IMR-90 (cell line): ENCODE data around the gene TECTA. TPM values are rescaled to one million over a fixed set of nuclear protein-coding genes. Genes with fewer than 3 reads are reported as not detected.

Experiments used
- ATAC-seq: fragments of 200-7000 bp; cut with Tn5 transposase; 2 replicates; pipeline ENCODE4 v1.9.1; 2020; ENCODE audit warnings: low read depth, mild to moderate bottlenecking, moderate library complexity
- BruUV-seq: library from RNA; stranded (reverse); fragments of 400-500 nt; replicated peaks from 2 replicates; lab custom pipeline; 2021; lab: Mats Ljungman, UMichigan
- CTCF ChIA-PET: fragments of 300-600 bp; formaldehyde crosslinking; extraction: SDS; loops from one replicate; lab custom pipeline; 2021; ENCODE audit warnings: antibody characterized with exemption; lab: Yijun Ruan, JAX
- POLR2A ChIA-PET: fragments of 300-600 bp; sonication (Branson Sonifier 250); formaldehyde crosslinking; loops from one replicate; lab custom pipeline; 2022; ENCODE audit warnings: antibody characterized with exemption; ENCODE audit not compliant: unreplicated experiment; lab: Charles Lee
- DNase-seq: peaks from one replicate; pipeline ENCODE4 v3.0.0; 2013
- H2AFZ ChIP-seq: replicated peaks from 2 replicates; pipeline ENCODE3; 2013; ENCODE audit warnings: low read length, mild to moderate bottlenecking; ENCODE audit not compliant: poor library complexity
- H2AK5ac ChIP-seq: 2 replicates; pipeline ENCODE4 v1.6.1; 2013; ENCODE audit warnings: low read depth, low read length, inconsistent platforms
- H2AK9ac ChIP-seq: replicated peaks from 2 replicates; pipeline ENCODE3; 2013; ENCODE audit warnings: mild to moderate bottlenecking, low read depth, low read length, moderate library complexity; ENCODE audit not compliant: poor library complexity
- H2BK120ac ChIP-seq: 2 replicates; pipeline ENCODE4 v1.6.1; 2013; ENCODE audit warnings: low read depth, low read length, inconsistent platforms
- H2BK15ac ChIP-seq: 3 replicates; pipeline ENCODE4 v1.6.1; 2013; ENCODE audit warnings: low read depth, low read length, inconsistent platforms
- H2BK20ac ChIP-seq: 2 replicates; pipeline ENCODE4 v1.6.1; 2013; ENCODE audit warnings: low read depth, mild to moderate bottlenecking, inconsistent platforms, low read length, moderate library complexity
- H2BK5ac ChIP-seq: 2 replicates; pipeline ENCODE4 v1.6.1; 2013; ENCODE audit warnings: mild to moderate bottlenecking, low read depth, low read length, inconsistent platforms; ENCODE audit not compliant: poor library complexity, severe bottlenecking
- H3K14ac ChIP-seq: replicated peaks from 2 replicates; pipeline ENCODE4 v1.6.1; 2013; ENCODE audit warnings: low read depth, low read length, inconsistent platforms
- H3K18ac ChIP-seq: 2 replicates; pipeline ENCODE4 v1.6.1; 2013; ENCODE audit warnings: low read depth, low read length, control low read depth
- H3K23ac ChIP-seq: 2 replicates; pipeline ENCODE4 v1.6.1; 2013; ENCODE audit warnings: low read depth, low read length, inconsistent platforms
- H3K27ac ChIP-seq: 2 replicates; pipeline ENCODE4 v1.5.1; 2013; ENCODE audit warnings: mild to moderate bottlenecking, control low read depth, low read length; ENCODE audit not compliant: insufficient read depth
- H3K27me3 ChIP-seq: 2 replicates; pipeline ENCODE4 v1.6.1; 2013; ENCODE audit warnings: low read length; ENCODE audit not compliant: control insufficient read depth, insufficient read depth
- H3K36me3 ChIP-seq: 2 replicates; pipeline ENCODE4 v1.6.1; 2013; ENCODE audit warnings: low read length, mixed read lengths; ENCODE audit not compliant: control insufficient read depth, insufficient read depth
- H3K4ac ChIP-seq: 2 replicates; pipeline ENCODE4 v1.6.1; 2013; ENCODE audit warnings: low read depth, low read length, inconsistent platforms
- H3K4me1 ChIP-seq: 2 replicates; pipeline ENCODE4 v1.6.1; 2013; ENCODE audit warnings: low read length, mixed read lengths; ENCODE audit not compliant: control insufficient read depth, insufficient read depth
- H3K4me2 ChIP-seq: 2 replicates; pipeline ENCODE4 v1.6.1; 2013; ENCODE audit warnings: low read depth, mild to moderate bottlenecking, control low read depth, low read length, moderate library complexity
- H3K4me3 ChIP-seq: 2 replicates; pipeline ENCODE4 v1.5.1; 2013; ENCODE audit warnings: low read depth, mild to moderate bottlenecking, control low read depth, low read length, moderate library complexity; ENCODE audit not compliant: insufficient read depth
- H3K56ac ChIP-seq: 2 replicates; pipeline ENCODE4 v1.6.1; 2013; ENCODE audit warnings: low read length, inconsistent platforms; ENCODE audit not compliant: insufficient read depth; ENCODE audit errors: extremely low read depth
- H3K79me1 ChIP-seq, 2 experiments: 2 replicates each; pipeline ENCODE4 v1.6.1; 2013; ENCODE audit warnings: low read length in 2 of 2, inconsistent platforms in 1 of 2, low read depth in 1 of 2
- H3K9ac ChIP-seq: 2 replicates; pipeline ENCODE4 v1.6.1; 2013; ENCODE audit warnings: low read depth, low read length, control low read depth
- H3K9me1 ChIP-seq: 2 replicates; pipeline ENCODE4 v1.6.1; 2013; ENCODE audit warnings: low read length, inconsistent platforms; ENCODE audit not compliant: insufficient read depth
- H3K9me3 ChIP-seq: 2 replicates; pipeline ENCODE4 v1.6.1; 2013; ENCODE audit warnings: low read length; ENCODE audit not compliant: control insufficient read depth, insufficient read depth
- H4K20me1 ChIP-seq: 2 replicates; pipeline ENCODE4 v1.6.1; 2013; ENCODE audit warnings: low read length, inconsistent platforms; ENCODE audit not compliant: insufficient read depth
- H4K5ac ChIP-seq: 2 replicates; pipeline ENCODE4 v1.6.1; 2013; ENCODE audit warnings: mild to moderate bottlenecking, low read depth, low read length, control low read depth
- H4K8ac ChIP-seq, 2 experiments: 2 replicates each; pipeline ENCODE4 v1.6.1; 2013; ENCODE audit warnings: low read depth in 2 of 2, low read length in 2 of 2, control low read depth in 1 of 2, inconsistent platforms in 1 of 2
- H4K91ac ChIP-seq: 2 replicates; pipeline ENCODE4 v1.6.1; 2013; ENCODE audit warnings: low read depth, low read length, inconsistent platforms; ENCODE audit not compliant: insufficient read depth
- CEBPB ChIP-seq: IDR thresholded peaks from 2 replicates; pipeline ENCODE4 v1.6.1; 2012; ENCODE audit warnings: low read depth, low read length, improper control_type of control experiment
- CHD1 ChIP-seq: IDR thresholded peaks from 2 replicates; pipeline ENCODE4 v1.6.1; 2012; ENCODE audit warnings: low read depth, low read length, improper control_type of control experiment
- FOS ChIP-seq: fragments of 150-350 bp; IDR thresholded peaks from 2 replicates; pipeline ENCODE4 v1.6.1; 2016; ENCODE audit warnings: low read depth, low read length
- MAZ ChIP-seq: IDR thresholded peaks from 2 replicates; pipeline ENCODE4 v1.6.1; 2012; ENCODE audit warnings: low read depth, mild to moderate bottlenecking, low read length, improper control_type of control experiment, moderate library complexity, borderline replicate concordance
- MXI1 ChIP-seq: IDR thresholded peaks from 2 replicates; pipeline ENCODE4 v1.6.1; 2012; ENCODE audit warnings: low read depth, mild to moderate bottlenecking, low read length, moderate library complexity, borderline replicate concordance
- RCOR1 ChIP-seq: IDR thresholded peaks from 2 replicates; pipeline ENCODE4 v1.6.1; 2012; ENCODE audit warnings: mild to moderate bottlenecking, low read length, improper control_type of control experiment; ENCODE audit not compliant: insufficient replicate concordance
- WGBS, 2 experiments: methylation state at CpG; one replicate each; pipeline versions ENCODE4 v1.1.5 to v1.1.7; 2013; ENCODE audit warnings: missing lambda C conversion rate in 2 of 2; ENCODE audit not compliant: insufficient read length in 1 of 2; ENCODE audit errors: extremely low coverage in 2 of 2; 5-methylcytosine and 5-hydroxymethylcytosine counted together
- dilution Hi-C: fragments of 300-500 bp; cut with HindIII; formaldehyde crosslinking; loops from one replicate; pipeline ENCODE4 v1.14.3; 2018; ENCODE audit warnings: low sequenced_read_pairs; ENCODE audit not compliant: unreplicated experiment
- in situ Hi-C: fragments of 300-500 bp; cut with MboI; formaldehyde crosslinking; loops from 3 replicates; pipeline ENCODE4 v1.14.3; 2019; ENCODE audit warnings: low sequenced_read_pairs, inconsistent platforms, mixed read lengths
- intact Hi-C: fragments of 100-400 bp; cut with micrococcal nuclease; formaldehyde crosslinking; loops from 2 replicates; pipeline ENCODE4 v1.10.0; 2022
- polyA plus RNA-seq, 3 experiments: library from polyadenylated mRNA; depleted of rRNA; stranded (reverse); fragments of >200 nt; gene quantifications; 2 replicates each; pipeline ENCODE4 v1.2.3, GENCODE V29; 2012; ENCODE audit warnings: low replicate concordance in 1 of 3
- total RNA-seq: library from RNA; depleted of rRNA; stranded (reverse); fragments of >200 nt; gene quantifications from 2 replicates; pipeline ENCODE4 v1.2.3, GENCODE V29; 2012
- TF ChIP-seq, protein P1 (sequence below): fragments of 150-350 bp; IDR thresholded peaks from 2 replicates; pipeline ENCODE4 v1.6.1; 2017; ENCODE audit warnings: mild to moderate bottlenecking, antibody characterized with exemption, low read length, low read depth

Gene TECTA
- total and polyA plus RNA-seq, 2 of the 4 experiments (the other 2 are of a cell fraction): 0.17 to 0.18 TPM

DNA sequence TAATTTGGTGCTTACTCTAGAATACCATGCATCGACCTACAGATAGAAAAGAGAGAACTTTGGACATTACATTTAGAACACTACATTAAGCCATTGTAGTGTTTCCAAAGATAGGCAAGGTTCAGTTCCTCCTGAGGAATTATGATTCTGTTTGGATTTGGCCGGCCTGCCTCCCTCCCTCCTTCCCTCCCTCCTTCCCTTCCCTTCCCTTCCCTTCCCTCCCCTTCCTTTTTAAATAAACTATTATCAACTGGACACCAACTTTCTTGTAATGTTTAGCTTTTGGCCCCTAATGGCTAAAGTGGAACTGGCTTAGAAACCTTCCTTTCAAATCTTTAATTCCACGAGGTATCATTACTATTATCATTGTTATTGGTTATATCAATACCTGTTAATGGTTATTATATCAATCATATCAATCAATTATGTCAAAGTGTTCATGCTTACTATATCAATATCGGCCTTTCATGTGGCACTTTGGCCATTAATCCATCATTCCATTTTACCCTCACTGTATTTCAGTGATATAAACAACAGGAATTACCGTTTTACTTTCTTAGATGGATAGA, 60.4 kb downstream of the TECTA start:
- no peak overlapping the region for H2BK20ac ChIP-seq
- no peak overlapping the region for H3K4me3 ChIP-seq
- H3K14ac ChIP-seq: no peak overlapping the region
- no TSS peak for BruUV-seq
- no peak overlapping the region for H4K5ac ChIP-seq
- ATAC-seq (no peak), DNase-seq (no peak)
- H3K9me3 ChIP-seq: no peaks in the 10 kb centered on the region; the same call in 1 of the 2 replicates
- H3K56ac ChIP-seq: no peak overlapping the region
- in situ Hi-C loops (no loop called here), dilution Hi-C loops (no loop called here), intact Hi-C loops (no loop called here)
- no peak overlapping the region for H2AFZ ChIP-seq
- H3K27ac ChIP-seq: no peak overlapping the region
- no peak overlapping the region for H3K4ac ChIP-seq
- no peak for TF ChIP-seq MAZ
- TF ChIP-seq CHD1: no peak
- TF ChIP-seq, protein P1, sequence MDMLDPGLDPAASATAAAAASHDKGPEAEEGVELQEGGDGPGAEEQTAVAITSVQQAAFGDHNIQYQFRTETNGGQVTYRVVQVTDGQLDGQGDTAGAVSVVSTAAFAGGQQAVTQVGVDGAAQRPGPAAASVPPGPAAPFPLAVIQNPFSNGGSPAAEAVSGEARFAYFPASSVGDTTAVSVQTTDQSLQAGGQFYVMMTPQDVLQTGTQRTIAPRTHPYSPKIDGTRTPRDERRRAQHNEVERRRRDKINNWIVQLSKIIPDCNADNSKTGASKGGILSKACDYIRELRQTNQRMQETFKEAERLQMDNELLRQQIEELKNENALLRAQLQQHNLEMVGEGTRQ: no peak
- no peak for TF ChIP-seq FOS
- TF ChIP-seq RCOR1: no peak
- TF ChIP-seq CEBPB: no peak
- TF ChIP-seq MXI1: no peak
- no peaks in the 10 kb centered on the region for H3K36me3 ChIP-seq
- POLR2A ChIA-PET: no interaction called here
- H2BK15ac ChIP-seq: no peak overlapping the region
- H4K91ac ChIP-seq: no peak overlapping the region
- H2BK5ac ChIP-seq: no peak overlapping the region
- H4K20me1 ChIP-seq: no peaks in the 10 kb centered on the region
- H3K27me3 ChIP-seq: peaks cover 8% of the 10 kb centered on the region
- WGBS, 2 experiments: no CpG with 5 or more reads among the region's 5 CpGs
- no peak overlapping the region for H2BK120ac ChIP-seq
- no peaks in the 10 kb centered on the region for H3K79me1 ChIP-seq
- no peak overlapping the region for H4K8ac ChIP-seq
- no peak overlapping the region for H3K9ac ChIP-seq
- no peak overlapping the region for H3K18ac ChIP-seq
- H2AK9ac ChIP-seq: no peak overlapping the region
- H3K4me1 ChIP-seq: no peaks in the 10 kb centered on the region
- CTCF ChIA-PET: no interaction called here
- no peaks in the 10 kb centered on the region for H3K9me1 ChIP-seq
- H3K4me2 ChIP-seq: no peak overlapping the region
- H3K23ac ChIP-seq: no peak overlapping the region
- H2AK5ac ChIP-seq: no peak overlapping the region
